Loucy (cell line): Measurements from ENCODE around the gene SYNDIG1.

Experiments used
- EZH2phosphoT487 ChIP-seq: fragments of 200-600 bp; IDR thresholded peaks from 2 replicates; pipeline ENCODE4 v1.6.1; 2018; ENCODE audit warnings: antibody characterized with exemption, mild to moderate bottlenecking, moderate library complexity, borderline replicate concordance
- TF ChIP-seq, protein P1 (sequence below): fragments of 200-600 bp; sonication (generic); conservative IDR thresholded peaks from 2 replicates; pipeline ENCODE4 v1.5.1; 2014; ENCODE audit warnings: mild to moderate bottlenecking, antibody characterized with exemption, low read length

GRCh38 chr20:24682496-24682985 lies 213.1 kb downstream of the SYNDIG1 start:
- TF ChIP-seq, protein P1, sequence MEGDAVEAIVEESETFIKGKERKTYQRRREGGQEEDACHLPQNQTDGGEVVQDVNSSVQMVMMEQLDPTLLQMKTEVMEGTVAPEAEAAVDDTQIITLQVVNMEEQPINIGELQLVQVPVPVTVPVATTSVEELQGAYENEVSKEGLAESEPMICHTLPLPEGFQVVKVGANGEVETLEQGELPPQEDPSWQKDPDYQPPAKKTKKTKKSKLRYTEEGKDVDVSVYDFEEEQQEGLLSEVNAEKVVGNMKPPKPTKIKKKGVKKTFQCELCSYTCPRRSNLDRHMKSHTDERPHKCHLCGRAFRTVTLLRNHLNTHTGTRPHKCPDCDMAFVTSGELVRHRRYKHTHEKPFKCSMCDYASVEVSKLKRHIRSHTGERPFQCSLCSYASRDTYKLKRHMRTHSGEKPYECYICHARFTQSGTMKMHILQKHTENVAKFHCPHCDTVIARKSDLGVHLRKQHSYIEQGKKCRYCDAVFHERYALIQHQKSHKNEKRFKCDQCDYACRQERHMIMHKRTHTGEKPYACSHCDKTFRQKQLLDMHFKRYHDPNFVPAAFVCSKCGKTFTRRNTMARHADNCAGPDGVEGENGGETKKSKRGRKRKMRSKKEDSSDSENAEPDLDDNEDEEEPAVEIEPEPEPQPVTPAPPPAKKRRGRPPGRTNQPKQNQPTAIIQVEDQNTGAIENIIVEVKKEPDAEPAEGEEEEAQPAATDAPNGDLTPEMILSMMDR: no peak
- TF ChIP-seq EZH2phosphoT487: no peak
